NK-92 treated with Interleukin-12 subunit alpha and Interleukin-12 subunit beta, amount 100 ng/mL, for 24 hours (cell line): Measurements from ENCODE around the gene PRSS53.

ENCODE experiments used
- DNase-seq: peaks from one replicate; lab custom pipeline; 2025; lab: John Stamatoyannopoulos, UW

The PRSS53 gene

GRCh38 chr16:31043352-31043751 is 45.4 kb downstream of the PRSS53 start:
- no peak for DNase-seq

GRCh38 chr16:31042866-31043265 is 45.9 kb downstream of the PRSS53 start:
- DNase-seq: no peak

- no peak for DNase-seq
Observed at GRCh38 chr16:31038993-31039392, 49.8 kb downstream of the PRSS53 start.

- no peak for DNase-seq
Observed at GRCh38 chr16:31036691-31037090, 52.1 kb downstream of the PRSS53 start.

GRCh38 chr16:31033709-31034492 is 54.8 kb downstream of the PRSS53 start:
- peak; percentile 87 for DNase-seq
